SU-DHL-6 (cell line): ENCODE results near the gene MINDY4B.

Experiments used
- H2AFZ ChIP-seq: fragments of 200-600 bp; sonication (generic); 2 replicates; pipeline ENCODE4 v1.6.1; 2014; ENCODE audit warnings: low read depth, mild to moderate bottlenecking, moderate library complexity, mixed read lengths, antibody characterized with exemption, low read length; ENCODE audit not compliant: severe bottlenecking
- H3F3A ChIP-seq: fragments of 200-600 bp; shearing (Covaris generic); 2 replicates; pipeline ENCODE4 v1.6.0; 2016; ENCODE audit warnings: antibody characterized with exemption, mild to moderate bottlenecking; ENCODE audit not compliant: insufficient read depth
- H3K27ac ChIP-seq: fragments of 200-600 bp; sonication (generic); 2 replicates; pipeline ENCODE4 v1.5.1; 2016; ENCODE audit warnings: low read depth, mild to moderate bottlenecking, low read length, moderate library complexity, mixed read lengths
- H3K27me3 ChIP-seq: fragments of 200-600 bp; sonication (generic), shearing (Covaris generic); 2 replicates; pipeline ENCODE4 v1.6.0; 2014; ENCODE audit warnings: mild to moderate bottlenecking, low read length
- H3K36me3 ChIP-seq: fragments of 200-600 bp; sonication (generic); 2 replicates; pipeline ENCODE4 v1.6.1; 2014; ENCODE audit warnings: mild to moderate bottlenecking, low read length, mixed read lengths
- H3K4me2 ChIP-seq: fragments of 300-600, 200-600 bp; shearing (Covaris generic), sonication (generic); 2 replicates; pipeline ENCODE4 v1.6.0; 2014; ENCODE audit warnings: low read length, low read depth, mild to moderate bottlenecking; ENCODE audit not compliant: poor library complexity, severe bottlenecking
- H3K4me3 ChIP-seq: fragments of 200-600 bp; sonication (generic); 2 replicates; pipeline ENCODE4 v1.5.1; 2014; ENCODE audit warnings: antibody characterized with exemption, low read length, mild to moderate bottlenecking, mixed read lengths; ENCODE audit not compliant: insufficient read depth, poor library complexity, severe bottlenecking
- H3K79me2 ChIP-seq: fragments of 200-600 bp; sonication (generic); 2 replicates; pipeline ENCODE4 v1.6.1; 2014; ENCODE audit warnings: mild to moderate bottlenecking, low read length, moderate library complexity; ENCODE audit not compliant: insufficient read depth
- H3K9ac ChIP-seq: fragments of 200-600 bp; sonication (generic); 2 replicates; pipeline ENCODE4 v1.7.0; 2014; ENCODE audit warnings: mild to moderate bottlenecking, low read length
- H3K9me2 ChIP-seq: fragments of 200-600 bp; sonication (generic); replicated peaks from 2 replicates; pipeline ENCODE4 v1.6.1; 2014; ENCODE audit warnings: low read length; ENCODE audit not compliant: insufficient read depth
- H3K9me3 ChIP-seq: fragments of 200-600 bp; sonication (generic); 2 replicates; pipeline ENCODE4 v1.6.1; 2014; ENCODE audit warnings: low read length, mixed read lengths; ENCODE audit not compliant: insufficient read depth
- H4K20me1 ChIP-seq: fragments of 200-600 bp; sonication (generic); 2 replicates; pipeline ENCODE4 v1.6.1; 2014; ENCODE audit warnings: low read depth, mild to moderate bottlenecking, antibody characterized with exemption, low read length, moderate library complexity, mixed read lengths
- EZH2phosphoT487 ChIP-seq: fragments of 200-600 bp; sonication (generic), shearing (Covaris generic); conservative IDR thresholded peaks from 2 replicates; pipeline ENCODE4 v1.6.1; 2018; ENCODE audit warnings: mild to moderate bottlenecking, antibody characterized with exemption, low read length, moderate library complexity, mixed read lengths
- TF ChIP-seq, protein P1 (sequence below): fragments of 200-600 bp; sonication (generic); IDR thresholded peaks from one replicate; pipeline ENCODE4 v1.5.1; 2017; ENCODE audit warnings: antibody characterized with exemption, mild to moderate bottlenecking, low read length, moderate library complexity; ENCODE audit not compliant: insufficient read depth, poor library complexity, severe bottlenecking

MINDY4B gene

DNA sequence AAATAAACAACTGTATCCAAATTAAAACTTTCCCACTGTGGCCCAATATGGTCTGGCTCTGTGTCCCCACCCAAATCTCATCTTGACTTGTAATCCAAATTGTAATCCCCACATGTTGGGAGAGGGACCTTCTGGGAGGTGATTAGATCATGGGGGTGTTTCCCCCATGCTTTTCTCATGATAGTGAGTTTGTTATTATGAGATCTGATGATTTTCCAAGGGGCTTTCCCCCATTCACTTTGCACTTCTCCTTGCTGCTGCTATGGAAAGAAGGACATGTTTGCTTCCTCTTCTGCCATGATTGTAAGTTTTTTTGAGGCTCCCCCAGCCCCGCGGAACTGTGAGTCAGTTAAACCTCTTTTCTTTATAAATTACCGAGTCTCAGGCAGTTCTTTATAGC, 55.0 kb downstream of the MINDY4B start:
- peaks cover 6% of the 10 kb centered on the region; the same call in 1 of the 2 replicates for H3K9me3 ChIP-seq
- no peaks in the 10 kb centered on the region for H3K36me3 ChIP-seq
- H3K4me2 ChIP-seq = no peak overlapping the region
- TF ChIP-seq, protein P1, sequence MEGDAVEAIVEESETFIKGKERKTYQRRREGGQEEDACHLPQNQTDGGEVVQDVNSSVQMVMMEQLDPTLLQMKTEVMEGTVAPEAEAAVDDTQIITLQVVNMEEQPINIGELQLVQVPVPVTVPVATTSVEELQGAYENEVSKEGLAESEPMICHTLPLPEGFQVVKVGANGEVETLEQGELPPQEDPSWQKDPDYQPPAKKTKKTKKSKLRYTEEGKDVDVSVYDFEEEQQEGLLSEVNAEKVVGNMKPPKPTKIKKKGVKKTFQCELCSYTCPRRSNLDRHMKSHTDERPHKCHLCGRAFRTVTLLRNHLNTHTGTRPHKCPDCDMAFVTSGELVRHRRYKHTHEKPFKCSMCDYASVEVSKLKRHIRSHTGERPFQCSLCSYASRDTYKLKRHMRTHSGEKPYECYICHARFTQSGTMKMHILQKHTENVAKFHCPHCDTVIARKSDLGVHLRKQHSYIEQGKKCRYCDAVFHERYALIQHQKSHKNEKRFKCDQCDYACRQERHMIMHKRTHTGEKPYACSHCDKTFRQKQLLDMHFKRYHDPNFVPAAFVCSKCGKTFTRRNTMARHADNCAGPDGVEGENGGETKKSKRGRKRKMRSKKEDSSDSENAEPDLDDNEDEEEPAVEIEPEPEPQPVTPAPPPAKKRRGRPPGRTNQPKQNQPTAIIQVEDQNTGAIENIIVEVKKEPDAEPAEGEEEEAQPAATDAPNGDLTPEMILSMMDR = no peak
- TF ChIP-seq EZH2phosphoT487 = no peak
- no peaks in the 10 kb centered on the region for H3K79me2 ChIP-seq
- H3K4me3 ChIP-seq = no peak overlapping the region
- H2AFZ ChIP-seq = no peak overlapping the region
- H3K9me2 ChIP-seq = no peaks in the 10 kb centered on the region
- no peak overlapping the region for H3K27ac ChIP-seq
- H3K9ac ChIP-seq = no peak overlapping the region
- H4K20me1 ChIP-seq = no peaks in the 10 kb centered on the region
- no peaks in the 10 kb centered on the region for H3F3A ChIP-seq
- H3K27me3 ChIP-seq = no peaks in the 10 kb centered on the region

DNA sequence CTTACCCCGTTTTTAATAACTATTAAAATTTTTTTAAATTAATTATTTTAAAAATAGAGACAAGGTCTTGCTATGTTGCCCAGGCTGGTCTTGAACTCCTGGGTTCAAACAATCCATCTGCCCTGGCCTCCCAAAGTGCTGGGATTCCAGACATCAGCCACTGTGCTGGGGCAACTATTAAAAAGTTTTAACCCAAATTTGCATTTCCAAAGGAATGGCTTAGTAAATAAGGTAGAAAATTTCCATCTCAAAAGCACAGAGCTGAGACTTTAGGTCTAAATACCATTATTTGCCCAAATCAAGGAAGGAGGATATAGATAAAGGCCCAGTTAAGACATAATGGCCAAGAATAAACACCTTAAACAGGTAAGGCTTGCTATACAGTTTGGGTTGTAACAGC, 56.4 kb downstream of the MINDY4B start:
- Histone ChIP-seq H3K9ac (no peak overlapping the region), H2AFZ (no peak overlapping the region), H3K9me3 (peaks cover 6% of the 10 kb centered on the region; the same call in 1 of the 2 replicates), H3K9me2 (no peaks in the 10 kb centered on the region), H3K27ac (no peak overlapping the region), H3K27me3 (no peaks in the 10 kb centered on the region), H3F3A (no peaks in the 10 kb centered on the region), H3K4me2 (no peak overlapping the region), H4K20me1 (no peaks in the 10 kb centered on the region), H3K4me3 (no peak overlapping the region), H3K79me2 (no peaks in the 10 kb centered on the region), H3K36me3 (no peaks in the 10 kb centered on the region)
- TF ChIP-seq, protein P1 = no peak
- TF ChIP-seq EZH2phosphoT487 = no peak

DNA sequence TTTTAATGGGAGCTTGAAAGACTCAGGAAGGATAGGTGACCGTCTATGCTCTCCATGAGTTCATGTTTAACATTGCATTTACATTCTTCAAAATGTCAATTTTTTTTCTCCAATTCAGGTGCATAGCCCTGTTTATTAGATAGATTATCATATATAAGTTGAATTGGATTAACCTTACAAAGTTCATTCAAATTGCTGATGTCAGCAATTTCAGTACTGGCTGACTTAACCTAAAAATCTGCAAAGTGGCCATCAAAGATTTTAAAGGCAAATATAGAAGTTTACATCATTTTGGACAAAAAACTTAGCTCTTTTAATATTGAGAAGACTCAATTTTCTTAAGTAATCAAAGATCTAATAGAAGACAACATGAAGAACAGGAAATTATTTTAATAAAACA, 57.8 kb downstream of the MINDY4B start:
- peaks cover 6% of the 10 kb centered on the region; the same call in 1 of the 2 replicates for H3K9me3 ChIP-seq
- no peak overlapping the region for H3K4me2 ChIP-seq
- H3K4me3 ChIP-seq = no peak overlapping the region
- H4K20me1 ChIP-seq = no peaks in the 10 kb centered on the region
- H3K36me3 ChIP-seq = no peaks in the 10 kb centered on the region
- H3F3A ChIP-seq = no peaks in the 10 kb centered on the region
- no peaks in the 10 kb centered on the region for H3K9me2 ChIP-seq
- H3K27me3 ChIP-seq = no peaks in the 10 kb centered on the region
- no peak overlapping the region for H2AFZ ChIP-seq
- H3K27ac ChIP-seq = no peak overlapping the region
- TF ChIP-seq, protein P1 = no peak
- TF ChIP-seq EZH2phosphoT487 = no peak
- H3K79me2 ChIP-seq = no peaks in the 10 kb centered on the region
- H3K9ac ChIP-seq = no peak overlapping the region

DNA sequence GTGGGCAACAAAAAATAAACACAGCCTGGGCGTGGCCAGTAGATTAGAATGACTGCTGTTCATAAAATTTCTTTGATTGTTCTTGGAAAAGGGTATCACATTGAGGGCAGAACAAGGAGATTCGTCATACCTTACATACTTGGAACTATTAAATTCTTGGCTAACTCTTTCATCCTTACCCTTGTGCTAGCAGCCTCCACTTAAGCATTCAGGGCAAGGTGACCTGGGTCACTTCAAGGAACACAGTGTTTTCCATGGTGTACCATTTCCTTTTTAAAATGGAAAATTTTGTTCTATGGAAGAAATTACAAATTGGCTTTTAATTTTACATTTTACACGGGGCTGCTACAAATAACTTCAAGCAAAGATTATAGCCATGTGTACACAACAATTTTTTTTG, 60.8 kb downstream of the MINDY4B start:
- no peak overlapping the region for H3K27ac ChIP-seq
- no peaks in the 10 kb centered on the region for H3F3A ChIP-seq
- H4K20me1 ChIP-seq = no peaks in the 10 kb centered on the region
- no peak overlapping the region for H3K4me2 ChIP-seq
- no peaks in the 10 kb centered on the region for H3K27me3 ChIP-seq
- no peak overlapping the region for H2AFZ ChIP-seq
- TF ChIP-seq, protein P1 = no peak
- TF ChIP-seq EZH2phosphoT487 = no peak
- H3K79me2 ChIP-seq = no peaks in the 10 kb centered on the region
- H3K36me3 ChIP-seq = no peaks in the 10 kb centered on the region
- no peaks in the 10 kb centered on the region for H3K9me3 ChIP-seq
- no peaks in the 10 kb centered on the region for H3K9me2 ChIP-seq
- H3K9ac ChIP-seq = no peak overlapping the region
- H3K4me3 ChIP-seq = no peak overlapping the region
